Effector memory CD4-positive, alpha-beta T cell (primary cell): ENCODE measurements around the gene TM6SF1.
"Not testable (repeated sequence)": the region's sequence is repeated elsewhere in the genome, so short reads cannot be mapped to it uniquely, and the experiment has no call there.

Experiments used
- DNase-seq, 3 donors: peaks; one replicate each; pipeline ENCODE4 v3.0.0-alpha.2; 2020
- H3K27ac ChIP-seq: 2 replicates; pipeline ENCODE4 v1.7.0; 2013; ENCODE audit warnings: mild to moderate bottlenecking, low read length, moderate library complexity; ENCODE audit not compliant: insufficient read depth, poor library complexity, severe bottlenecking
- H3K27me3 ChIP-seq: replicated peaks from 2 replicates; pipeline ENCODE4 v1.7.0; 2013; ENCODE audit warnings: mild to moderate bottlenecking, low read length; ENCODE audit not compliant: insufficient read depth, control insufficient read depth, poor library complexity, severe bottlenecking
- H3K36me3 ChIP-seq: 2 replicates; pipeline ENCODE4 v1.7.0; 2013; ENCODE audit warnings: mild to moderate bottlenecking, low read length, moderate library complexity; ENCODE audit not compliant: control insufficient read depth, insufficient read depth
- H3K4me1 ChIP-seq: 2 replicates; pipeline ENCODE4 v1.7.0; 2013; ENCODE audit warnings: low read length, mild to moderate bottlenecking; ENCODE audit not compliant: control insufficient read depth, insufficient read depth, poor library complexity, severe bottlenecking
- H3K4me3 ChIP-seq: 2 replicates; pipeline ENCODE4 v1.7.0; 2013; ENCODE audit warnings: low read length, low read depth, mild to moderate bottlenecking; ENCODE audit not compliant: insufficient read depth, poor library complexity, severe bottlenecking
- H3K9me3 ChIP-seq: 2 replicates; pipeline ENCODE4 v1.7.0; 2013; ENCODE audit warnings: mild to moderate bottlenecking, low read length, moderate library complexity; ENCODE audit not compliant: control insufficient read depth

Gene TM6SF1

DNA sequence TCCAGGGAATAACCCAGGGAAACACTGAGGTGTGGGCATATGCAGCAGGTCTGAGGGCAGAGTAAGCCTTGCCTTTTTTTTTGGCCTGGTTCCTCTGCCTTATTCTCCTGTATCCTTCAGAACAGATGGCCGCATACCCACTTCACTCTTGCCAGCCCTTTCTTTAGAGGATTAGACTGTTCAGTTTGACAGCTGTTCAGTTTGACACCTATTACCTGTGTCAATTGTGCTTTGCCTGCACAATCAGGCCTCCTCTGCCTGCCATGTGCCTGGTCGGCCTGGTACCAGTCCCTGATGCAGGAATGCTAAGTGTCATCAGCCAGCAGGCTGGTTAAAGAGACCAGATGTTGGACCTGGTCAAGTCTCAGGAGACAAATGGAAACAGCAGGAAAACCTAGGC is 22.3 kb downstream of the TM6SF1 start:
- H3K4me3 ChIP-seq: no peak overlapping the region
- no peaks in the 10 kb centered on the region for H3K9me3 ChIP-seq

DNA sequence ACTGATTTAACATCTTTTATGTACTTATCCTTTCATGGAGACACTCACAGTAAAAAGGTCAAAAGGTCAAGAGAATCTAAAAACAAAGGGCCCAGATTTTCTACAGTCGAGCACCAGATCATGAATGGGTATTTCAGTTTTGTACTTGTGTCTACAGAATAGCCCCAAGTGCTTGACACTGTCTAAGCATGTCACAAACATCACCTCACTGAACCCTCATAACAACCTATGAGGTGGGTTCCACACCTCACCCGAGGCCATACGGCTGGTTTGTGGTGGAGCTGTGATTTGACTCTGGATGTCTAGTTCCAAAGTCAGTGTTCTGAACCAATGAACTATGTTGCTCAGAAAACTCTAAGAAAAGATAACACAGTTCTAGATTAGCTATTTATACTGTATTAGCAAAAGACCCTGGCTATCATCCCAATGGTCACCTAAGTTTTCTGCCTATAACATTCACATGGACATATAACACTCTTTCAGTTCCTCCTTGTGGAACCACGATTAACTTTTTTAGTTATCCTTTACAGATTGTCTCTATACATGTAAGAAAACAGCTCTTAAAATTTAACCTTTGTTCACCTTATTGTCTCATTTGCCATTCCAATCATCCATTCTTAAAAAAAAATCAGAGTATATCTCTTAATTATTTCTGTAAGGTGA is 25.5 kb downstream of the TM6SF1 start:
- no peaks in the 10 kb centered on the region for H3K4me1 ChIP-seq
- no peak overlapping the region for H3K4me3 ChIP-seq
- no peaks in the 10 kb centered on the region for H3K9me3 ChIP-seq
- no peaks in the 10 kb centered on the region for H3K36me3 ChIP-seq
- no peak for DNase-seq
- no peaks in the 10 kb centered on the region for H3K27me3 ChIP-seq
- no peak overlapping the region for H3K27ac ChIP-seq

More for the DNA sequence above, 22.3 kb downstream of the TM6SF1 start:
- DNase-seq: no peak
- Histone ChIP-seq H3K27ac (no peak overlapping the region), H3K27me3 (no peaks in the 10 kb centered on the region), H3K4me1 (no peaks in the 10 kb centered on the region), H3K36me3 (no peaks in the 10 kb centered on the region)

DNA sequence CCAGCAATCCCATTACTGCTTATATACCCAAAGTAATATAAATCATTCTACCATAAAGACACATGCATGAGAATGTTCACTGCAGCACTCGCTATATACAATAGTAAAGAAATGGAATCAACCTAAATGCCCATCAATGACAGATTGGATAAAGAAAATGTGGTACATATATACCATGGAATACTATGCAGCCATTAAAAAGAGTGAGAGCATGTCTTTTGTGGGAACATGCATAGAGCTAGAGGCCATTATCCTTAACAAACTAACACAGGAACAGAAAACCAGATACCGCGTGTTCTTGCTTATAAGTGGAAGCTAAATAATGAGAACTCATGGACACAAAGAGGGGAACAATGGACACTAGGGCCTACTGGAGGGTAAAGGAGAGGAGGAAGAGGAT is 34.7 kb downstream of the TM6SF1 start:
- not testable (repeated sequence) for H3K36me3 ChIP-seq, H3K4me1 ChIP-seq, H3K4me3 ChIP-seq, H3K27ac ChIP-seq, DNase-seq, H3K27me3 ChIP-seq, H3K9me3 ChIP-seq

DNA sequence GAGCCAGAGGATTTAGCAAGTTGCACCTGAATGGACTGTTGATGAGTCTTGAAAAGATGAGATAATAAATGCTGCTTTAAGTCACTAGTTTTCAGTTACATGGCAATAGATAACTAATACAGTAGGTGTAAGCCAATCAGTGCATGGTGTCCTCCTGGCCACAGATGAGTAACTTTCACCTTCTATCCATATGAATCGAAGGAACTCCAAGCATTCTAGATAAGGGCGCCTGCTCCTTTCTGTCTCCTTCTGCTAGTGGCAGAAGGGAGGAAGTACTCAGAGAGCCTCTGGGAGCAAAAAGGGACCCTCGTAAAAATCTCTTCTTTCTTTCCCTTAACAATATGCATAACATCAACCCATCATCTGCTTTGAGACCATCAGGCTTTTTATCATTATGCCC is 37.3 kb downstream of the TM6SF1 start:
- H3K4me1 ChIP-seq: no peaks in the 10 kb centered on the region
- H3K27ac ChIP-seq: no peak overlapping the region
- no peaks in the 10 kb centered on the region for H3K9me3 ChIP-seq
- H3K36me3 ChIP-seq: no peaks in the 10 kb centered on the region
- no peaks in the 10 kb centered on the region for H3K27me3 ChIP-seq
- no peak overlapping the region for H3K4me3 ChIP-seq
- DNase-seq: no peak

DNA sequence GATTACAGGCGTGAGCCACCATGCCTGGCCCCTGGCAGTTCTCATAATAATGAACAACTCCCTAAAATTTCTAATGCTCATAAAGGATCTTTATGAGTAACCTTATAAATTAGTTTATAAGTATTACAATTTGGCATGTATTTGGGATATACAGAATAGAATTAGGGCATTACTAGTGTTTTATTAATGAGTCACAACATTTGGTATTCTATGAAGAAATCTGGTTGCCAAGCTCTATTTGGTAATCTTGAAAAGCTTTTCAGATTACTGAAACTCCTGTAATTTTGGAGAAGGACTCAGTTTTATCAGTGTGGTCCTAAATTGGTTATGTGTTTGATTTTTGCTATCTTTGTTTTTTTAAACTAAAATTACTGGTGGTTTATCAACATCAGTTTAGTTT is 45.8 kb downstream of the TM6SF1 start:
- Histone ChIP-seq H3K9me3 (no peaks in the 10 kb centered on the region), H3K36me3 (no peaks in the 10 kb centered on the region), H3K27ac (no peak overlapping the region), H3K4me1 (no peaks in the 10 kb centered on the region), H3K27me3 (no peaks in the 10 kb centered on the region), H3K4me3 (no peak overlapping the region)
- DNase-seq: no peak

DNA sequence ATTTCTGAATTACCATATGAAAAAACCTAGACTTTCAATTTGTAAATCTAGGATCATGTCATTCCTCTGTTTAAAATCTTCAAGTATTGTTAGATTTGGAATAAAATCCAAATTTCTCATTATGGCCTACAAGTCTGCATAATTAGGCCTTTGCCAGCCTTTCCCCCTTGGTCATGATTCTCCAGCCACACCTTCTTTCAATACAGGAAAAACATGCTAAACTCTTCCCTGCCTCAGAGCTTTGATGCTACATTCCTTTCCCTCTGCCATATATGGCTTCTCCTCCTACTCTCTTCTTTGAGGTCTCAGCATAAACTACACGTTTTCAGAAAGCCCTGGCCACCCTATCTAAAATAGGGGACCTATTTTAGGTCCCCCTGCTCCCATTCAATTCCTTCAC is 48.5 kb downstream of the TM6SF1 start:
- H3K4me1 ChIP-seq: no peaks in the 10 kb centered on the region
- H3K27me3 ChIP-seq: no peaks in the 10 kb centered on the region
- DNase-seq: no peak
- no peak overlapping the region for H3K4me3 ChIP-seq
- no peaks in the 10 kb centered on the region for H3K36me3 ChIP-seq
- H3K27ac ChIP-seq: no peak overlapping the region
- no peaks in the 10 kb centered on the region for H3K9me3 ChIP-seq

DNA sequence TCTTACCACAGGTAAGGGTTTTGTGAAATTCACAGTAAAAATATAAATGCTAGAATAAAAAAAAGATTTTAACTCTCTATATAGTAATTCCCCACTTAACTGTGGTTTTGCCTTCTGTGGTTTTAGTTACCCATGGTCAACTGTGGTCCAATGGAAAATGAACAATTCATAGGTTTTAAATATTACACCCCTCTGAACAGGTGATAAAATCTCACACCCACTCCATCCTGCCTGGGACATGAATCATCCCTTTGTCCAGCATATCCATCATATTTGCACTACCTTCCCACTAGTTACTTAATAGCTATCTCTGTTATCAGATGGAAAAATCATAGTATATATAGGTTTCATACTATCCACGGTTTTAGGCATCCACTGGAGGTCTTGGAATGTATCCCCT is 50.9 kb downstream of the TM6SF1 start:
- Histone ChIP-seq H3K27ac (no peak overlapping the region), H3K9me3 (no peaks in the 10 kb centered on the region)
- DNase-seq: no peak

DNA sequence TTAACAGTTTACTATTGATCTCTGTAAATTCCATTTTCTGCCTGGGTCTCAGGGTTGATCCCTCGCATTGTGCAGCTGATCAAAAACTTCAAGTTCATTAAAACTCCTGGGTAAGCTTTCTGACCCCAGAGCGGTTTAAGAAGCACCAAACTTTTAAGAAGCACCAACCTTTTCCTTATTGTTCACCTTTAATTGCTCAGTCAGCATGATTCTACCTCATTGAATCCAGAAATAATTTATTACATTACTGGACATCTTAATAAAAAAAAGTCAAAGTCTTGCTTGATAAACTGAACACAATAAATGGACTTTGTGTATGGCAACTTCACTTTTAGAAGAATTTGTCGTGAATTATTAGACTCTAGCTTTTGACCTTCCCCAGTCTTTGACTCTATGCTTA is 53.3 kb downstream of the TM6SF1 start:
- no peaks in the 10 kb centered on the region for H3K4me1 ChIP-seq
- DNase-seq: no peak
- no peaks in the 10 kb centered on the region for H3K27me3 ChIP-seq
- H3K9me3 ChIP-seq: no peaks in the 10 kb centered on the region
- H3K36me3 ChIP-seq: no peaks in the 10 kb centered on the region
- no peak overlapping the region for H3K27ac ChIP-seq
- no peak overlapping the region for H3K4me3 ChIP-seq

More for the DNA sequence above, 50.9 kb downstream of the TM6SF1 start:
- H3K4me3 ChIP-seq: no peak overlapping the region
- no peaks in the 10 kb centered on the region for H3K27me3 ChIP-seq
- H3K36me3 ChIP-seq: no peaks in the 10 kb centered on the region
- no peaks in the 10 kb centered on the region for H3K4me1 ChIP-seq

DNA sequence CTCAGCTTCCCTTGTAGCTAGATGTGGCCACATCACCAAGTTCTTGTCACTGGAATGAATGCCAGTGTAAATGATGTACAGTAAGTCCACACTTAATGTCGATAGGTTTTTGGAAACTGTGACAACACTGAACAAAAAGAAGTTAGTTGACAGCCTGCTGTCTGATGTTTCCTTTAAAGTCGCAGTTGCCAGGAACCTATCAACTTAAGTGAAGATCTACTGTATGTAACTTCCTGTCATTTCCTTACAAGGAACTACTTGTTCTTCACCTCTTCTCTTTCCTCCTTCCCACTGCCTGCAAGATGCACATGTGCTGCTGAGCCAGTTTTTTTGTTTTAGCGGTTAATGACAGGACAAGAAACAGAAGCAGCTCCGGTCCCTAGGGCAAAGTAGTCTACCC is 55.6 kb downstream of the TM6SF1 start:
- DNase-seq: no peak
- Histone ChIP-seq H3K4me1 (no peaks in the 10 kb centered on the region), H3K4me3 (no peak overlapping the region), H3K36me3 (no peaks in the 10 kb centered on the region), H3K27me3 (no peaks in the 10 kb centered on the region), H3K27ac (no peak overlapping the region), H3K9me3 (no peaks in the 10 kb centered on the region)

DNA sequence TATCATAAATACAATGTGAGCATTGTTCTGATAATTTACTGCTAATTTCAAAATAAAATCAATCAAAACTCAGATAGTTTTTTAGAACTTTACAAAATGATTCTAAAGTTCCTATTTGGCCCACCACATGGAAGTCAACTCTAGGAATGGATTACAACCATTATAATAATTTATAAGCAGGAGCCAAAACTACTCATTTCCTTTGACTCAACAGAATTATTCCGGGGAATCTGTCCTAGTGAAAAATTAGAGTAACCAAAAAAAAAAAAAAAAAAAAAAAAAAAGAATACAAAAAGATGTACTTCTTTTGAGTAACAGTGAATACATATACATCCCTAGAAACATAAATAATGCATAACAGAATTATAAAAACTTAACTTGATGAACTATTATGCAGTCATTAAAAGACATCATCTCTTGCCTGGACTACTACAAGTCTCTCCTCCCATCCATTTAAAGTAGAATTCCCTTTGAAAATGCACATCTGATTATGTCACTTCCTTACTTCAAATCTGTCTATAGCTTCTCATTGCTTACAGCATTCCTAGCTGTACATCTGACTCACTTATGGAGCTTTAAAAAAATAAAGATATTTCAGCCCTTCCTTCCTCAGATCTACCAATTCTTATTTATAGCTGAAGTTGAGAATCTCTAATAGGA is 56.8 kb downstream of the TM6SF1 start:
- no peak for DNase-seq
- H3K27ac ChIP-seq: no peak overlapping the region
- H3K27me3 ChIP-seq: no peaks in the 10 kb centered on the region
- no peaks in the 10 kb centered on the region for H3K36me3 ChIP-seq
- no peaks in the 10 kb centered on the region for H3K9me3 ChIP-seq
- no peak overlapping the region for H3K4me3 ChIP-seq
- no peaks in the 10 kb centered on the region for H3K4me1 ChIP-seq
